Measurements from ENCODE around the gene XPA. TPM values are rescaled to one million over a fixed set of nuclear protein-coding genes. Genes with fewer than 3 reads are reported as not detected.

XPA gene
- total RNA-seq, 4 donors from 2014 or later = 8.2 to 21.1 (median 15.0) TPM

DNA sequence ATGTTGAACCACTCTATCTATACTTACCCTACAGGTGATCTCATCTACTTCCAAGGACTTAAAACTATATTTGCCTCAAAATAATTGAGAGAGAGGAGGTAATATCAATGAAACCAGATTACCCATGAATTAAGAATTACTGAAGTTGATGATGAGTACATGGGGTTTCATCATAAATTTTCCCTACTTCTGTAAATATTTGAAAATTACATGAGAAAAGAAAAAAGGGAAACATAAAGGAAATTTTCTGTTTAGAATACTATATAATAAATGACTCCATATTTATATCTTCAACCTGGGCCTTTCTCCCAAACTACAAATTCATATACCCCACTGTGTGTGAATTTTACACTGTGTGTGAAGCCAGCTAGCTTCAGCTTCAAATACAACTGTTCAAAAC is 66.5 kb downstream of the XPA start:
- H3K9me3 ChIP-seq = no peaks in the 10 kb centered on the region
- peaks cover 26% of the 10 kb centered on the region for H3K4me1 ChIP-seq
- no peak overlapping the region for H3K4me3 ChIP-seq
- H3K36me3 ChIP-seq = peaks cover 2% of the 10 kb centered on the region
- DNase-seq (ENCODE audit: low spot score in 2 of 2) = no peak
- H3K27me3 ChIP-seq = no peaks in the 10 kb centered on the region
- TF ChIP-seq POLR2AphosphoS5 (IDR thresholded peaks at IDR 0.05) (no peak), EP300 (IDR thresholded peaks at IDR 0.05) (no peak), POLR2A (IDR thresholded peaks at IDR 0.05) (no peak), CTCF (IDR thresholded peaks at IDR 0.05) (no peak)
- no peak overlapping the region for H3K27ac ChIP-seq

DNA sequence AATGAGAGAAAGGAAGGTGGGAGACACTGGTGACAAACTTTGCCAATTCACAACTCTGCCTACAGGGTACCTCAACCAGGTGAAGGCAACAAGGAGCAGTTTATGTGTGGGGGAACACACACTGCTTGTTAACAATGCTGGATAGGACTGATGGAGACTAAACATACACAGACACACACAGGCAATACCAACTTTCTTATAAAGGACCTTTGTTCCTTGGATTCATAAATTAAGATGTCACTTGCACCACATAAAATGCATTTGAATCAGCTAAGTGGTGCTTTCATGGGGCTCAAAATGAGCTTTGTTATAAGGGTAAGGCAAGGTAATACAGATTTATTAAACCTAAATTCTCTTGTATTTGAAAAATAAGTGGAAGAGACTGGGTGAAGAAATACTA is 68.0 kb downstream of the XPA start:
- H3K4me1 ChIP-seq = peaks cover 12% of the 10 kb centered on the region
- TF ChIP-seq POLR2A (IDR thresholded peaks at IDR 0.05) = no peak
- no peak for TF ChIP-seq CTCF (IDR thresholded peaks at IDR 0.05)
- TF ChIP-seq EP300 (IDR thresholded peaks at IDR 0.05) = no peak
- no peak for TF ChIP-seq POLR2AphosphoS5 (IDR thresholded peaks at IDR 0.05)
- no peak overlapping the region for H3K4me3 ChIP-seq
- no peaks in the 10 kb centered on the region for H3K27me3 ChIP-seq
- no peaks in the 10 kb centered on the region for H3K9me3 ChIP-seq
- no peak overlapping the region for H3K27ac ChIP-seq
- DNase-seq (ENCODE audit: low spot score in 2 of 2) = no peak
- H3K36me3 ChIP-seq = peaks cover 5% of the 10 kb centered on the region

DNA sequence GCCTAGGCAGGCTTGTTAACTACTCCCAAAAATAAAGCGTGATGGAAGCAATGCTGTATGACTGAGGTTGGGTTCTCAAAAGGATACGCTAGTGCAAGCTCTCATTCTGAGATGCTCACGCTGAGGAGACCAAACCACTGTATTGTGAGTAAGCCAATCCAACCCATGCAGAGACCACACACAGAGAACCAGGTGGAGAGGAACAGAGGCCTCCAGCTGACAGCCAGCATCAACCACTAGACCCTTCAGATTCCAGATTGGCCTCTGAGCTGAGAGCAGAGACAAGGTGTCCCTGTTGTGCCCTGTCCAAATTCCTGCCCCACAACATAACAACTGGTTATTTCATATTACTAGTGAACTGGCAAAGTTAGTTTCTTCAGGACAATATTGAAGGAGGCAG is 68.5 kb downstream of the XPA start:
- Histone ChIP-seq H3K36me3 (peaks cover 7% of the 10 kb centered on the region), H3K4me3 (no peak overlapping the region), H3K27ac (no peak overlapping the region), H3K4me1 (peaks cover 12% of the 10 kb centered on the region), H3K27me3 (no peaks in the 10 kb centered on the region), H3K9me3 (no peaks in the 10 kb centered on the region)
- TF ChIP-seq CTCF (IDR thresholded peaks at IDR 0.05) = no peak
- no peak for TF ChIP-seq POLR2AphosphoS5 (IDR thresholded peaks at IDR 0.05)
- no peak for TF ChIP-seq EP300 (IDR thresholded peaks at IDR 0.05)
- TF ChIP-seq POLR2A (IDR thresholded peaks at IDR 0.05) = no peak
- 88% methylated on average over 3 of the region's 3 CpGs for WGBS
- DNase-seq (ENCODE audit: low spot score in 2 of 2) = no peak

DNA sequence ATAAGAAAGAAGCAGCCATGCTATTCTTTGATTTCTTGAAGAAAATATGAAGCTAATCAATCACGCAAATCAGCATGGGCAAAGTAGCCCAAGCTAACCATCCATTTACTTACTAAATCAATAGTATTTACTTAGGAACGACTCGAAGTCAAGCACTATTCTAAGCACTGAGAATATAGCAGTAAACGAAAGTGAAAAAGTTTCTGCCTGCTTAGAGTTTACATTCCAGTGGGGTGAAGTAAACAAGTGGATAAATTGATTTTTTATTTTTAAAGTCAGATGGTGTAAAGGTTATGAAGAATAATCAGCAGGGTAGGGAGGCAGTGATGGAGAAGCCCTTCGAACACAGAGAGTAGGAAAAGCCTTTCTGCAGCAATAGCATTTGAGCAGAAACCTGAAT is 69.5 kb downstream of the XPA start:
- Histone ChIP-seq H3K27ac (no peak overlapping the region), H3K4me3 (no peak overlapping the region), H3K36me3 (peaks cover 14% of the 10 kb centered on the region), H3K27me3 (no peaks in the 10 kb centered on the region), H3K4me1 (peaks cover 12% of the 10 kb centered on the region), H3K9me3 (no peaks in the 10 kb centered on the region)
- no peak for DNase-seq (ENCODE audit: low spot score in 2 of 2)
- WGBS = 69% methylated on average over 5 of the region's 5 CpGs
- TF ChIP-seq CTCF (IDR thresholded peaks at IDR 0.05) (no peak), EP300 (IDR thresholded peaks at IDR 0.05) (no peak), POLR2AphosphoS5 (IDR thresholded peaks at IDR 0.05) (no peak), POLR2A (IDR thresholded peaks at IDR 0.05) (no peak)

DNA sequence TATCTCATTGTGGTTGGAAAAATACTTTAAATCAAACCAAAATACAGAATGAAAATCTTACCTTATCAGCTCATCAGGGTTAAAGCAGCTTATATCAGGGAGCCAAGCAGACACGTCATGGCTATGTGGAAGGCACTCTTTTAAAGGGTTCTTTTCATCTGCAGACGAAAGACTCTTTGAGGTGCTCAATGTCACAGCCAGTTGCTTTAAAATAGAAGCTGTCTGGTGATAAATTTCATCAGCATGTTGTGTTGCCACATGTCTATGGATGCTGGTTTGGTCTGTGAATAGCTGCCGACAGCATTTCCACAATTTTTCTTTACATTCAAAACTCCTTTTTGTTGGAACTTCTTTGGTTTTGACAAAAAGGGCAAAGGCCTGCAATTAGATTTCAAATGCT is 71.5 kb downstream of the XPA start:
- H3K27ac ChIP-seq = no peak overlapping the region
- no peak overlapping the region for H3K4me3 ChIP-seq
- TF ChIP-seq POLR2A (IDR thresholded peaks at IDR 0.05) = no peak
- H3K36me3 ChIP-seq = peaks cover 24% of the 10 kb centered on the region
- H3K4me1 ChIP-seq = no peaks in the 10 kb centered on the region
- H3K27me3 ChIP-seq = no peaks in the 10 kb centered on the region
- WGBS = 60% methylated on average over 3 of the region's 3 CpGs
- no peak for DNase-seq (ENCODE audit: low spot score in 2 of 2)
- H3K9me3 ChIP-seq = no peaks in the 10 kb centered on the region

Other genes with a start within 250 kb of the XPA start
- 1 to 10 TPM; 1.9 to 4.4 (median 4.0) TPM for gene TMOD1, start 195.7 kb downstream of the XPA start, total RNA-seq
- 10 to 100 TPM in 3 of 4 donors, 1 to 10 TPM in 1; 9.6 to 17.2 (median 12.7) TPM for gene TSTD2, start 64.0 kb downstream of the XPA start, total RNA-seq
- gene NCBP1, start 63.5 kb downstream of the XPA start, total RNA-seq = 10 to 100 TPM; 13.6 to 43.9 (median 16.3) TPM
- gene FOXE1, start 155.9 kb upstream of the XPA start, total RNA-seq = 1 to 10 TPM in 3 of 4 donors, under 1 TPM in 1; 0.48 to 3.9 (median 2.0) TPM
- gene TRMO, start 225.2 kb upstream of the XPA start, total RNA-seq = 10 to 100 TPM; 19.3 to 47.2 (median 31.7) TPM
- not detected for gene HEMGN, start 240.8 kb upstream of the XPA start, total RNA-seq